GM12891 (cell line): ENCODE data around the gene CCDC88C.

ENCODE experiments used
- PAX5 ChIP-seq: IDR thresholded peaks from 2 replicates; pipeline ENCODE4 v1.6.1; 2011; ENCODE audit warnings: low read length, moderate library complexity, mild to moderate bottlenecking; ENCODE audit not compliant: insufficient read depth, severe bottlenecking
- POLR2A ChIP-seq: IDR thresholded peaks from 2 replicates; pipeline ENCODE4 v1.6.1; 2011; ENCODE audit warnings: low read depth, low read length, control low read depth
- SPI1 ChIP-seq: IDR thresholded peaks from 2 replicates; pipeline ENCODE4 v1.6.1; 2011; ENCODE audit warnings: low read depth, low read length, control low read depth
- TAF1 ChIP-seq: IDR thresholded peaks from 2 replicates; pipeline ENCODE4 v1.6.1; 2011; ENCODE audit warnings: low read depth, low read length, control low read depth

GRCh38 chr14:91257328-91258010 is 160.2 kb downstream of the CCDC88C start:
- TF ChIP-seq POLR2A (no peak), TAF1 (no peak), PAX5 (no peak), SPI1 (no peak)
